CD14-positive monocyte (primary cell): ENCODE data around the gene BTBD19. TPM values are rescaled to one million over a fixed set of nuclear protein-coding genes. Genes with fewer than 3 reads are reported as not detected.
A peak's percentile ranks its signal among the peaks of the same experiment; 100 is the strongest.

Experiments
- DNase-seq, 3 donors: peaks; one replicate each; pipeline ENCODE4 v3.0.0-alpha.2; 2011 to 2022
- H2AFZ ChIP-seq: 2 replicates; pipeline ENCODE4 v1.6.0; 2012; ENCODE audit warnings: mild to moderate bottlenecking, low read depth, low read length, inconsistent platforms; ENCODE audit not compliant: insufficient read depth, poor library complexity, severe bottlenecking
- H3K27ac ChIP-seq, 2 donors: 1 replicate in 1 of 2; 2 replicates in 1 of 2; pipeline ENCODE4 v1.5.1; 2012 to 2013; ENCODE audit warnings: low read length in 2 of 2, control low read depth in 1 of 2, inconsistent platforms in 1 of 2, low read depth in 1 of 2, mild to moderate bottlenecking in 1 of 2
- H3K27me3 ChIP-seq, 2 donors: one replicate each; pipeline versions ENCODE4 v1.6.0 to v1.6.1; 2011 to 2013; ENCODE audit warnings: low read length in 2 of 2; ENCODE audit not compliant: control insufficient read depth in 2 of 2, insufficient read depth in 2 of 2
- H3K36me3 ChIP-seq, 2 donors: replicated peaks in 1 of 2; 1 replicate in 1 of 2; 2 replicates in 1 of 2; pipeline versions ENCODE4 v1.5.1 to v1.6.1; 2012 to 2013; ENCODE audit warnings: low read length in 2 of 2, control low read depth in 1 of 2, inconsistent platforms in 1 of 2, mild to moderate bottlenecking in 1 of 2; ENCODE audit not compliant: insufficient read depth in 2 of 2, control insufficient read depth in 1 of 2
- H3K4me1 ChIP-seq, 2 donors: 1 replicate in 1 of 2; 2 replicates in 1 of 2; pipeline versions ENCODE4 v1.5.1 to v1.6.1; 2012 to 2013; ENCODE audit warnings: low read length in 2 of 2, control low read depth in 1 of 2, inconsistent platforms in 1 of 2, mild to moderate bottlenecking in 1 of 2, moderate library complexity in 1 of 2; ENCODE audit not compliant: insufficient read depth in 2 of 2, control insufficient read depth in 1 of 2
- H3K4me2 ChIP-seq: replicated peaks from 2 replicates; pipeline ENCODE3; 2012; ENCODE audit warnings: low read length, moderate library complexity, mild to moderate bottlenecking; ENCODE audit not compliant: poor library complexity, severe bottlenecking; ENCODE audit errors: extremely low read depth
- H3K4me3 ChIP-seq, 3 experiments: fragments of 200-600 bp in 1 of 3; sonication (generic) in 1 of 3; replicated peaks in 1 of 3; 1 replicate in 2 of 3; 2 replicates in 1 of 3; pipeline ENCODE4 v1.5.1; 2011 to 2013; ENCODE audit warnings: low read length in 3 of 3, mild to moderate bottlenecking in 3 of 3, control low read depth in 2 of 3, low read depth in 2 of 3, inconsistent platforms in 1 of 3, moderate library complexity in 1 of 3
- H3K79me2 ChIP-seq: 2 replicates; pipeline ENCODE4 v1.6.0; 2012; ENCODE audit warnings: mild to moderate bottlenecking, control low read depth, inconsistent platforms, low read length, moderate library complexity; ENCODE audit not compliant: insufficient read depth
- H3K9ac ChIP-seq: 2 replicates; pipeline ENCODE4 v1.6.0; 2017; ENCODE audit warnings: low read length, mild to moderate bottlenecking; ENCODE audit not compliant: insufficient read depth, poor library complexity, severe bottlenecking
- H3K9me3 ChIP-seq, 2 donors: replicated peaks in 1 of 2; 1 replicate in 1 of 2; 2 replicates in 1 of 2; pipeline versions ENCODE4 v1.5.1 to v1.6.1; 2012 to 2013; ENCODE audit warnings: low read length in 2 of 2, control low read depth in 1 of 2; ENCODE audit not compliant: control insufficient read depth in 1 of 2, insufficient read depth in 1 of 2
- H4K20me1 ChIP-seq: 2 replicates; pipeline ENCODE4 v1.6.0; 2012; ENCODE audit warnings: mild to moderate bottlenecking, low read length, control low read depth, moderate library complexity; ENCODE audit not compliant: insufficient read depth
- H3K27ac Mint-ChIP-seq, 7 donors: one replicate each; pipeline ENCODE4 v1.8.0; 2020; ENCODE audit warnings: mild to moderate bottlenecking in 7 of 7, mixed read lengths in 7 of 7, moderate library complexity in 6 of 7, inconsistent platforms in 2 of 7
- H3K27me3 Mint-ChIP-seq, 3 donors: one replicate each; pipeline ENCODE4 v1.8.0; 2021 to 2022; ENCODE audit warnings: low read depth in 3 of 3, mild to moderate bottlenecking in 3 of 3, mixed read lengths in 3 of 3, moderate library complexity in 3 of 3, inconsistent platforms in 1 of 3
- H3K36me3 Mint-ChIP-seq, 2 donors: one replicate each; pipeline ENCODE4 v1.8.0; 2020; ENCODE audit warnings: mixed read lengths in 2 of 2, inconsistent platforms in 1 of 2, mild to moderate bottlenecking in 1 of 2
- H3K4me1 Mint-ChIP-seq: one replicate; pipeline ENCODE4 v1.8.0; 2020; ENCODE audit warnings: mild to moderate bottlenecking, mixed read lengths
- H3K4me3 Mint-ChIP-seq, 2 donors: one replicate each; pipeline ENCODE4 v1.8.0; 2020; ENCODE audit warnings: mild to moderate bottlenecking in 2 of 2, mixed read lengths in 2 of 2, moderate library complexity in 1 of 2
- H3K9me3 Mint-ChIP-seq, 7 donors: one replicate each; pipeline ENCODE4 v1.8.0; 2020 to 2022; ENCODE audit warnings: mixed read lengths in 7 of 7, mild to moderate bottlenecking in 6 of 7, moderate library complexity in 6 of 7, inconsistent platforms in 2 of 7
- WGBS: methylation state at CpG from one replicate; pipeline ENCODE4 v1.1.5; 2013; ENCODE audit warnings: missing lambda C conversion rate; ENCODE audit not compliant: insufficient coverage; 5-methylcytosine and 5-hydroxymethylcytosine counted together
- intact Hi-C, 2 donors: fragments of 100-400 bp; cut with micrococcal nuclease; formaldehyde crosslinking; loops; one replicate each; pipeline versions ENCODE4 v1.15.0 to v1.15.1; 2023
- polyA plus RNA-seq, 3 donors: library from polyadenylated mRNA; depleted of rRNA in 1 of 3; unstranded in 2 of 3; stranded (reverse) in 1 of 3; fragments of 300-500 nt in 2 of 3; fragments of >200 nt in 1 of 3; fragmentation: Illumina TruSeq in 2 of 3; gene quantifications; 1 replicate in 2 of 3; 2 replicates in 1 of 3; pipeline ENCODE4 v1.2.3, GENCODE V29; 2012 to 2021
- TF ChIP-seq, protein P1 (sequence below): fragments of 200-600 bp; IDR thresholded peaks from one replicate; pipeline ENCODE4 v1.8.0; 2022; ENCODE audit warnings: antibody characterized with exemption, mild to moderate bottlenecking

BTBD19 gene
- polyA plus RNA-seq, 3 donors, result 0.10 to 6.3 (median 0.73) TPM

DNA sequence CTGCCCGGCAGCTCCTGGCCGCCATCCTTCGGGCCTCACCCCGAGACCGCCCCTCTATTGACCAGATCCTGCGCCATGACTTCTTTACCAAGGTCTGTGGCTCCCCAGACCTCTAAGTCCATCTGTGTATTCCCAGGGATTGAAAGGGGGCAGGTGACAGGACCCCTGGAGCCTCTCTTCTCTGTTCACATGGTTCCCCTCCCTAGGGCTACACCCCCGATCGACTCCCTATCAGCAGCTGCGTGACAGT is 5.3 kb upstream of the BTBD19 start:
- TF ChIP-seq, protein P1, sequence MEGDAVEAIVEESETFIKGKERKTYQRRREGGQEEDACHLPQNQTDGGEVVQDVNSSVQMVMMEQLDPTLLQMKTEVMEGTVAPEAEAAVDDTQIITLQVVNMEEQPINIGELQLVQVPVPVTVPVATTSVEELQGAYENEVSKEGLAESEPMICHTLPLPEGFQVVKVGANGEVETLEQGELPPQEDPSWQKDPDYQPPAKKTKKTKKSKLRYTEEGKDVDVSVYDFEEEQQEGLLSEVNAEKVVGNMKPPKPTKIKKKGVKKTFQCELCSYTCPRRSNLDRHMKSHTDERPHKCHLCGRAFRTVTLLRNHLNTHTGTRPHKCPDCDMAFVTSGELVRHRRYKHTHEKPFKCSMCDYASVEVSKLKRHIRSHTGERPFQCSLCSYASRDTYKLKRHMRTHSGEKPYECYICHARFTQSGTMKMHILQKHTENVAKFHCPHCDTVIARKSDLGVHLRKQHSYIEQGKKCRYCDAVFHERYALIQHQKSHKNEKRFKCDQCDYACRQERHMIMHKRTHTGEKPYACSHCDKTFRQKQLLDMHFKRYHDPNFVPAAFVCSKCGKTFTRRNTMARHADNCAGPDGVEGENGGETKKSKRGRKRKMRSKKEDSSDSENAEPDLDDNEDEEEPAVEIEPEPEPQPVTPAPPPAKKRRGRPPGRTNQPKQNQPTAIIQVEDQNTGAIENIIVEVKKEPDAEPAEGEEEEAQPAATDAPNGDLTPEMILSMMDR, result no peak
- Histone ChIP-seq H3K9me3 (no peaks in the 10 kb centered on the region), H3K36me3 (peaks cover 36 to 45% of the 10 kb centered on the region in 2 donors), H3K79me2 (peaks cover 19% of the 10 kb centered on the region), H3K4me2 (peak overlapping the region; percentile 96), H3K9ac (no peak overlapping the region), H2AFZ (no peak overlapping the region), H3K27me3 (no peaks in the 10 kb centered on the region), H3K27ac (no peak overlapping the region), H3K4me1 (peaks cover 54 to 64% of the 10 kb centered on the region in 2 donors), H3K4me3 (peak overlapping the region in 1 of 3 experiments; percentile 99), H4K20me1 (peaks cover 35% of the 10 kb centered on the region)
- DNase-seq, result no peak
- intact Hi-C loops, result no loop called here
- peak overlapping the region; percentile 15 to 94 for H3K4me3 Mint-ChIP-seq
- H3K27me3 Mint-ChIP-seq, result peaks cover 1 to 9% (median 5%) of the 10 kb centered on the region in 3 donors
- 93% methylated on average over 3 of the region's 9 CpGs for WGBS
- H3K9me3 Mint-ChIP-seq, result peaks cover 0 to 1% (median 0%) of the 10 kb centered on the region in 7 donors
- H3K36me3 Mint-ChIP-seq, result peaks cover 50 to 53% of the 10 kb centered on the region in 2 donors
- peak overlapping the region in 4 of 7 donors; percentile 59 to 81 (median 72) for H3K27ac Mint-ChIP-seq
- peaks cover 40% of the 10 kb centered on the region for H3K4me1 Mint-ChIP-seq

DNA sequence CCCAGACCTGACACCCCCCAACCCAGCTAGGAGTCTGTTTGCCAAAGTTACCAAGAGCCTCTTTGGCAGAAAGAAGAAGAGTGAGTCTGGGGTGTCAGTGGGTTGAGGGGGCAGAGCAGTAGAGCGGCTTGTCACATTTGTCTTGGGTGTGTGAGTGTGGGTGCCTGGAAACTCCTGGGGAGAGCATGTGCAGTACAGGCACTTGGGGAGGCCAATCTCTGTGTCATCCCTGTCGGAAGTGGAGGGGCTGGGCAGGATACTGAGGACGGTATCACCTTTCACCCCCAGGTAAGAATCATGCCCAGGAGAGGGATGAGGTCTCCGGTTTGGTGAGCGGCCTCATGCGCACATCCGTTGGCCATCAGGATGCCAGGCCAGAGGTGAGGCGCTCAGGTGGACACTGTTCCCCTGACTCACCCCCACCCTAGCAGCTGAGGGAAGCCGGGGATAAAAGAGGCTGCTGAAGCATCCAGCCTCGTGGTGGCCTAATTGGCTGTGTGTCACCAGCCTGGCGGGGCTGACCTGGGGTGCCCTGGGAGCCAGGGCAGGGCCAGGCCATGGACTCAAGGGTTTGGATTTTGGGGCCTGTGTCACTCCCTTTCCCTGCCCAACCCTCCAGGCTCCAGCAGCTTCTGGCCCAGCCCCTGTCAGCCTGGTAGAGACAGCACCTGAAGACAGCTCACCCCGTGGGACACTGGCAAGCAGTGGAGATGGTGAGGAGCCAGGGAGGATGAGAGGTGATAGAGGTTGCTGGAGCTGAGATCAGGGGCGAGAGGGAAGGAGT is 4.8 kb upstream of the BTBD19 start:
- peaks cover 19% of the 10 kb centered on the region for H3K79me2 ChIP-seq
- Mint-ChIP-seq H3K4me1 (peaks cover 46% of the 10 kb centered on the region), H3K27me3 (peaks cover 1 to 9% (median 5%) of the 10 kb centered on the region in 3 donors), H3K36me3 (peaks cover 50 to 53% of the 10 kb centered on the region in 2 donors), H3K4me3 (peak overlapping the region; percentile 15 to 94), H3K9me3 (peaks cover 0 to 1% (median 0%) of the 10 kb centered on the region in 7 donors), H3K27ac (peak overlapping the region in 5 of 7 donors; percentile 61 to 81 (median 66))
- H3K4me1 ChIP-seq, result peaks cover 59 to 70% of the 10 kb centered on the region in 2 donors
- no peak for DNase-seq
- no peak overlapping the region for H3K27ac ChIP-seq
- peaks cover 36 to 45% of the 10 kb centered on the region in 2 donors for H3K36me3 ChIP-seq
- H3K9me3 ChIP-seq, result no peaks in the 10 kb centered on the region
- H4K20me1 ChIP-seq, result peaks cover 35% of the 10 kb centered on the region
- WGBS, result 99% methylated on average over 11 of the region's 13 CpGs
- H3K9ac ChIP-seq, result no peak overlapping the region
- intact Hi-C loops, result no loop called here
- no peak overlapping the region for H2AFZ ChIP-seq
- H3K4me3 ChIP-seq, result peak overlapping the region in 1 of 3 experiments; percentile 99
- H3K27me3 ChIP-seq, result no peaks in the 10 kb centered on the region
- TF ChIP-seq, protein P1, result no peak
- H3K4me2 ChIP-seq, result peak overlapping the region; percentile 96
